GM12891 (cell line): ENCODE data around the gene INTS7.

Source experiments
- DNase-seq: peaks from one replicate; pipeline ENCODE4 v3.0.0; 2011; ENCODE audit warnings: low spot score; ENCODE audit not compliant: insufficient read length
- FAIRE-seq: peaks from 2 replicates; lab custom pipeline; 2011; peaks lifted over from hg19 to GRCh38; lab: Jason Lieb, UNC
- PAX5 ChIP-seq: IDR thresholded peaks from 2 replicates; pipeline ENCODE4 v1.6.1; 2011; ENCODE audit warnings: low read length, moderate library complexity, mild to moderate bottlenecking; ENCODE audit not compliant: insufficient read depth, severe bottlenecking
- POLR2A ChIP-seq: IDR thresholded peaks from 2 replicates; pipeline ENCODE4 v1.6.1; 2011; ENCODE audit warnings: low read depth, low read length, control low read depth
- POLR2AphosphoS5 ChIP-seq: IDR thresholded peaks from 2 replicates; pipeline ENCODE4 v1.6.1; 2011; ENCODE audit warnings: low read depth, low read length, control low read depth
- POU2F2 ChIP-seq: IDR thresholded peaks from 2 replicates; pipeline ENCODE4 v1.6.1; 2011; ENCODE audit warnings: low read depth, mild to moderate bottlenecking, control low read depth, low read length, moderate library complexity
- SPI1 ChIP-seq: IDR thresholded peaks from 2 replicates; pipeline ENCODE4 v1.6.1; 2011; ENCODE audit warnings: low read depth, low read length, control low read depth
- TAF1 ChIP-seq: IDR thresholded peaks from 2 replicates; pipeline ENCODE4 v1.6.1; 2011; ENCODE audit warnings: low read depth, low read length, control low read depth

Gene INTS7

DNA sequence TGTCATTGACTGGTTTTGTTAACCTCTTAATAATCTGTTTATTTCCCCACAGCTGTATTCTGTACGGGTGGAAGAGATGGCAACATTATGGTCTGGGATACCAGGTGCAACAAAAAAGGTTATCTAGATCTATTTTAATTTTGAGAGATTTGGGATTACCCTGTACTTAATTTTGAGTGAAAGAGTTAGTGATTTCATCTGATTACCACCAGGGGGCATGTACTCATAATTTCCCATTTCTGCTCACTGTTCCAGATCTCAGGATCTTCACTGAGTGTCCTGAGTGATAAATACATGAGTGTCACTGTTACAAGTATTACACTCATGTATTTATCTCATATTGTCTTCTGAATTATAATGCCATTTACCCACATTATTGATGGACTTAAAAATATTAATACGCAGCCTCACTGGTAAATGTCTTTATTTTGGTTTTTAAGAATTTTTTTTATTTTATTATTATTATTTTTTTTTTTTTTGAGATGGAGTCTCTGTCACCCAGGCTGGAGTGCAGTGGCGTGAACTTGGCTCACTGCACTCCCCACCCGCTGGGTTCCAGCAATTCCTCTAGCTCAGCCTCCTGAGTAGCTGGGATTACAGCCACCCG is 27.6 kb upstream of the INTS7 start:
- TF ChIP-seq POLR2A: no peak
- TF ChIP-seq TAF1: no peak
- TF ChIP-seq SPI1: no peak
- TF ChIP-seq POU2F2: no peak
- TF ChIP-seq PAX5: no peak
- TF ChIP-seq POLR2AphosphoS5: no peak
- DNase-seq (no peak), FAIRE-seq (peak; percentile 52)

DNA sequence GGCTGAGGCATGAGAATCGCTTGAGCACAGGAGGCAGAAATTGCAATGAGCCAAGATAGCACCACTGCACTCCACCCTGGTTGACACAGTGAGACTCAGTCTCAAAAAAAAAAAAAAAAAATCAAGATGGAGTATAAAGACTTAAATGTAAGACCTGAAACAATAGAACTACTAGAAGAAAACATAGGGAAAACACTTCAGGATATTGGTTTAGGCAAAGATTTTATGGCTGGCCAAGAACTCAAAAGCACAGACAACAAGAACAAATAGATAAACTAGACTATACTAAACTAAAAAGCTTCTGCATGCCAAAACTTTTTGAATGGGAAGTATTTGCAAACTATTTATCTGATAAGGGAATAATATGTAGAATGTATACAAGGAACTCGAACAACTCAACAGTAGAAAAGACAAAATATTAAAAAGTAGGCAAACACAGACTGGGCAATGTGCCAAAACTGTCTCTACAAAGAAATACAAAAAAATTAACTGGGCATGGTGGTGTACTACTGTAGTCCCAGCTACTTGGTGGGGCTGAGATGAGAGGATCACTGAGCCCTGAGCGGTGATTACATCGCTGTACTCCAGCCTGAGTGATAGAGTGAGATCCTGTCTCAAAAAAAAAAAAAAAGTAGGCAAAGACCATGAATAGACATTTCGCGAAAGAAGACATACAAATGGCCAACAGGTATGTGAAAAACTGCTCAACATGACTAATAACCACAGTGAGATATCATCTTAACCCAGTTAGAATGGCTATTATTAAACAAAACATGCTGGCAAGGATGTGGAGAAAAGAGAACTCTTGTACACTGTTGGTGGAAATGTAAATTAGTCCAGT is 25.5 kb upstream of the INTS7 start:
- DNase-seq: no peak
- FAIRE-seq: peak; percentile 63
- no peak for TF ChIP-seq POLR2A
- no peak for TF ChIP-seq TAF1

DNA sequence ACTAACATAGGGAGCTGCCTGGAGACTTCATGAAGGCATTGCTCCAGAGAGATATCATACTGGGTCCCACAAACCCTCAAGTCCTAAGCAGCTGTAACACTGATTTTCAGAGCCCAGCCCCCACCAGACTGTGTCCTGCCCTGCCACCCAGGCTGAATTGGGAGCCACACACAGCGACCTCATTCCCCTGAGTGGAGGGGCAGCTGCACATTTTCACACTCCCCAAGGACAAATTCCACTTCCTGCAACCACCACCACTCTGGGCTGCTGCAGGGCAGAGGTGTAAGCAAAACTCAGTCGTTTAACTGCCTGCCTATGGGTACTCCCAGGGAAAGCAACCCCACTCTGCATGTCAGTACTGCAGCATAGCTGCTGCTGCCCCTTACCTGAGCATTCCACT is 20.0 kb upstream of the INTS7 start:
- DNase-seq (no peak), FAIRE-seq (no peak)
- TF ChIP-seq PAX5: no peak
- TF ChIP-seq SPI1: no peak
- TF ChIP-seq POU2F2: no peak
- TF ChIP-seq TAF1: no peak
- no peak for TF ChIP-seq POLR2AphosphoS5
- no peak for TF ChIP-seq POLR2A

DNA sequence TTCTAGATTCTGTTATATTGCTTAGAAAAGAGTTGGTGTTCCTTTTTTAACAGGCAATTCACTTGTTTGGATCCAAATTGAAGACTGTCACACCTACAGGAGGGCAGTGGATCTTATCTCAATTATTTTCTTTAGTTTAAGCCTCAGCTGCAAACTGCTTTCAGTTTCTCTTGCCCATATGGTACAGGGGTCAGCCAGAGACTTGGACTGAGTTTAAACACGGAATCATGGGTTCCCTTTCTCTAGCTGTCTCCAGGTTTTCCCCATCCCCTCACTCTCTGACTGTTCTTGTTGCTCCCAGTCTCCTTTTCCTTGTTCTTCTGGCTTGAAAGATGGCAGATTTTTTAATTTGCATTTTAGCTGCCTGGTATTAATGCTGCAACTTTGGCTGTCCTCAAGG is 18.6 kb upstream of the INTS7 start:
- DNase-seq: no peak
- FAIRE-seq: no peak
- TF ChIP-seq POLR2A (no peak), SPI1 (no peak), POLR2AphosphoS5 (no peak), POU2F2 (no peak)

DNA sequence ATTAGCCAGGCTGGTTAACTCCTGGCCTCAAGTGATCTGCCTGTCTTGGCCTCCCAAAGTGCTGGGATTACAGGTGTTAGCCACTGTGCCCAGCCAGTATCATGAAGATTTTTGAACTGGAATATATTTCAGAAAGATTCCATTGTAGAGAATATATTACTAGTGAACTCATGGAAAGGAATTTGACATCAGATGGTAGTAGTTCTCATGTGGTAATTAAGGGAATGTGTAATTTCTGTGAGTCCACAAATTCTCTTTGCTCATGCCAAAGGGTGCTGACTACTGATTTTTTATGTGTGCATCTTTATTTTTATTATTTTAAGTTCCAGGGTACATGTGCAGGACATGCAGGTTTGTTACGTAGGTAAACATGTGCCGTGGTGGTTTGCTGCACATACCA is 10.6 kb upstream of the INTS7 start:
- DNase-seq (no peak), FAIRE-seq (no peak)
- TF ChIP-seq POU2F2 (no peak), PAX5 (no peak), SPI1 (no peak), POLR2A (no peak), POLR2AphosphoS5 (no peak), TAF1 (no peak)

DNA sequence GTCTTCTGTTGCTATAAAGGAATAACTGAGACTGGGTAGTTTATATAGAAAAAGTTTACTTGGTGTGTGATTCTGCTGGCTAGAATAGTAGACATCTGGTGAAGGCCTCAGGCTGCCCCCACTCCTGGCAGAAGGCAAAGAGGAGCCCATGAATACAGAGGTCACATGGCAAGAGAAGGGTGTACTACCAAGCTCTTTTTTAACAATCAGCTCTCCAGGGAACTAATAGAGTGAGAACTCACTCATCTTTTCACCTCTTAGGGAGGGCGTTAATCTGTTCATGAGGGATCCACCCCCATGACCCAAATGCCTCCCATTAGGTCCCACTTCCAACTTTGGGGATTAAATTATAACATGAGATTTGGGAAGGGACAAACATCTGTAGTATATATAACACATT is 9.5 kb upstream of the INTS7 start:
- TF ChIP-seq POLR2A (no peak), SPI1 (no peak), POLR2AphosphoS5 (no peak), PAX5 (no peak)
- FAIRE-seq: no peak
- no peak for DNase-seq

DNA sequence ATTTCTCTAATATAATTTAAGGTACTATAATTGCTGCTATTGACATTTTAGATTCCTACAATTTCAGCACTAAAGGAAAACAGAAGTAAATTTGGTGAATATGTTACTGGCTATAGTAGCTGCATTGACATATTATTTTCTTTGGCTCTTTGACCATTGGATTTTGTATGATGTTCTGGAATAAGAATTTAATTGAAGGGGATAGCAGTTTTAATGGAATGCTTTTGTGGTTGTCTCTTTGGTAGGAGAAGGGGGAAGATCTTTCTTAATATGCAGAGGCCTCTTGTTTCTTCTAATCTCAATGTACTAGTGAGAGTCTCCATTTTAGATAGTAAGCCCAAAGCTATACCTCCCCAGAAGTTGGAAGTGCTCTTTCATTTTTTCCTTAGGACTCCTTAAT is 7.1 kb upstream of the INTS7 start:
- no peak for FAIRE-seq
- no peak for TF ChIP-seq POU2F2
- TF ChIP-seq TAF1: no peak
- no peak for TF ChIP-seq SPI1
- TF ChIP-seq POLR2AphosphoS5: no peak
- no peak for TF ChIP-seq PAX5
- TF ChIP-seq POLR2A: no peak
- no peak for DNase-seq

DNA sequence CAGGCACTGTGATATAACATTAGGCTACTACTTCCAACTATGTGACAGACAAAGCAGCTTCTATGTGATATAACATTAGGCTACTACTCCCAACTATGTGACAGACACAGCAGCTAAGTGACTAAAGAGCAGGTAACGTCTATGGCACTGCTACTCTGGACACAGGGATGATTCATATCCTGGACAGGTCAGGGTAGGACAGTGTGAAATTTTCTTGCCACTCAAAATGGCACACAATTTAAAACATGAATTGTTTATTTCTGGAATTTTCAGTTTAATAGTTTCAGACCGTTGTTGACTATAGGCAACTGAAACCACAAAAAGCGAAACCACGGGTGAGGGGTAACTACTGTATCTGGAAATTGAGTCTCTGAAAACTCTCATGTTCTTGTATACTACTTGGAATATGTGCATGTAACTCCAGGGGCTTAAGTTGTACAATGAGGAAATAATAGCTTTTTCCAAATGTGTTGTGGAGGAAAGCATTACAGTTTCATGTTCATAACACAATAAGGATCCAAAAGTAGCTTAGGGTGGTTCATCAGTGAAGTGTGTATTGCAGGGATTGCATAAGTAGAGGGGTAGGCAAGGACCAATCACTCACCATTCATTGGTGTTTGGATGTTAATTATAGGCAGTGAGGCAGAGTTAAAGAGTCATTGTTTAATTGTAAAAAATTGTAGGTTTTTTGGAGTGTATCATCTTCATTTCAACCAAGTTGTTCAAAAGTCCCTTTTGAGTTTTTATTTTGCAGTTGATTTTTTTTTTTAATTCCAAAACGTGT is 5.5 kb upstream of the INTS7 start:
- no peak for TF ChIP-seq SPI1
- no peak for TF ChIP-seq TAF1
- no peak for TF ChIP-seq POU2F2
- TF ChIP-seq POLR2A: no peak
- TF ChIP-seq PAX5: no peak
- no peak for TF ChIP-seq POLR2AphosphoS5
- FAIRE-seq (peak; percentile 88), DNase-seq (no peak)

DNA sequence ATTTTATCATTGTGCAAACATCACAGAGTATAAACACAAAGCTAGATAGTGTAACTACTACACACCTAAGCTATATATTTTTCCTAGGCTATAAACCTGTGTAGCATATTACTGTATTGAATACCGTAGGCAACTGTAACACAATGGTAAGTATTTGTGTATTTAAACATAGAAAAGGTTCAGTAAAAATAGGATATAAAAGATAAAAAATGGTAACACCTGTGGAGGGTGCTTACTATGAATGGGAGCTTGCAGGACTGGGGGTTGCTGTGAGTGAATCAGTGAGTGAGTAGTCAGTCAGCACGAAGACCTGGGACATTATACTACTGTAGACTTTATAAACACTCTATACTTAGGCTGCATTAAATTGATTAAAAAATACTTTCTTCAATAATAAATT is 4.3 kb upstream of the INTS7 start:
- no peak for FAIRE-seq

More for the DNA sequence above, 4.3 kb upstream of the INTS7 start:
- TF ChIP-seq SPI1 (no peak), POU2F2 (no peak), POLR2AphosphoS5 (no peak), PAX5 (no peak), POLR2A (no peak), TAF1 (no peak)
- DNase-seq: no peak
